Progenitor cell of endocrine pancreas (in vitro differentiated cells): ENCODE results near the gene KRTCAP2. TPM values are rescaled to one million over a fixed set of nuclear protein-coding genes. Genes with fewer than 3 reads are reported as not detected.

Source experiments
- DNase-seq: peaks from one replicate; pipeline ENCODE4 v3.0.0; 2021; ENCODE audit warnings: low spot score; ENCODE audit not compliant: unreplicated experiment
- H3K27ac Mint-ChIP-seq: 2 replicates; pipeline ENCODE4 v1.8.0; 2021; ENCODE audit warnings: mild to moderate bottlenecking, moderate library complexity, mixed read lengths
- H3K27me3 Mint-ChIP-seq: 2 replicates; pipeline ENCODE4 v1.8.0; 2021; ENCODE audit warnings: mixed read lengths
- H3K36me3 Mint-ChIP-seq: 2 replicates; pipeline ENCODE4 v1.8.0; 2022; ENCODE audit warnings: mixed read lengths; ENCODE audit not compliant: insufficient read depth
- H3K4me1 Mint-ChIP-seq: 2 replicates; pipeline ENCODE4 v1.8.0; 2021; ENCODE audit warnings: low read depth, mixed read lengths
- H3K4me3 Mint-ChIP-seq: 2 replicates; pipeline ENCODE4 v1.8.0; 2021; ENCODE audit warnings: low read depth, mild to moderate bottlenecking, moderate library complexity, mixed read lengths
- H3K9me3 Mint-ChIP-seq: 2 replicates; pipeline ENCODE4 v1.8.0; 2021; ENCODE audit warnings: low read depth, mixed read lengths
- CTCF ChIP-seq: fragments of 200-600 bp; sonication (generic); IDR thresholded peaks from one replicate; pipeline ENCODE4 v1.5.0; 2021; ENCODE audit warnings: antibody characterized with exemption, mild to moderate bottlenecking; ENCODE audit not compliant: unreplicated experiment
- total RNA-seq: library from RNA; stranded (reverse); gene quantifications from 2 replicates; pipeline ENCODE4 v1.2.1, GENCODE V29; 2021

KRTCAP2 gene
- total RNA-seq, 1 donor from 2014 or later, result 146 TPM

GRCh38 chr1:155131856-155132255 is 41.2 kb downstream of the KRTCAP2 start:
- peaks cover 48% of the 10 kb centered on the region for H3K4me1 Mint-ChIP-seq
- peak overlapping the region; percentile 71 for H3K27ac Mint-ChIP-seq
- peaks cover 10% of the 10 kb centered on the region for H3K36me3 Mint-ChIP-seq
- H3K27me3 Mint-ChIP-seq, result peaks cover 10% of the 10 kb centered on the region
- H3K4me3 Mint-ChIP-seq, result no peak overlapping the region
- no peaks in the 10 kb centered on the region for H3K9me3 Mint-ChIP-seq
- no peak for DNase-seq
- no peak for TF ChIP-seq CTCF

GRCh38 chr1:155131285-155131684 is 41.8 kb downstream of the KRTCAP2 start:
- H3K4me3 Mint-ChIP-seq, result no peak overlapping the region
- peaks cover 10% of the 10 kb centered on the region for H3K36me3 Mint-ChIP-seq
- H3K9me3 Mint-ChIP-seq, result no peaks in the 10 kb centered on the region
- peaks cover 12% of the 10 kb centered on the region for H3K27me3 Mint-ChIP-seq
- no peak for TF ChIP-seq CTCF
- H3K4me1 Mint-ChIP-seq, result peaks cover 48% of the 10 kb centered on the region
- no peak overlapping the region for H3K27ac Mint-ChIP-seq
- DNase-seq, result no peak

GRCh38 chr1:155130272-155131006 is 42.7 kb downstream of the KRTCAP2 start:
- Mint-ChIP-seq H3K4me3 (peak overlapping the region; percentile 81), H3K9me3 (no peaks in the 10 kb centered on the region), H3K4me1 (peaks cover 49% of the 10 kb centered on the region), H3K27ac (peak overlapping the region; percentile 96), H3K27me3 (peaks cover 17% of the 10 kb centered on the region), H3K36me3 (peaks cover 10% of the 10 kb centered on the region)
- DNase-seq, result no peak
- no peak for TF ChIP-seq CTCF

GRCh38 chr1:155128755-155129473 is 44.2 kb downstream of the KRTCAP2 start:
- Mint-ChIP-seq H3K4me3 (peak overlapping the region; percentile 81), H3K27me3 (peaks cover 32% of the 10 kb centered on the region)
- DNase-seq, result no peak

More at GRCh38 chr1:155128755-155129473, 44.2 kb downstream of the KRTCAP2 start:
- TF ChIP-seq CTCF, result no peak
- H3K36me3 Mint-ChIP-seq, result peaks cover 6% of the 10 kb centered on the region
- peaks cover 41% of the 10 kb centered on the region for H3K4me1 Mint-ChIP-seq
- H3K9me3 Mint-ChIP-seq, result no peaks in the 10 kb centered on the region
- peak overlapping the region; percentile 96 for H3K27ac Mint-ChIP-seq
